Head of caudate nucleus (tissue), 42 donors: ENCODE results near the gene LRRC72.
"Not testable (repeated sequence)": the region's sequence is repeated elsewhere in the genome, so short reads cannot be mapped to it uniquely, and the experiment has no call there.

Source experiments
- DNase-seq, 42 donors: peaks; one replicate each; pipeline versions ENCODE4 v3.0.0 to v3.0.0-alpha.2; 2020 to 2021; ENCODE audit warnings: mixed read lengths in 7 of 42
- intact Hi-C: fragments of 100-400 bp; cut with DNase I; formaldehyde crosslinking; loops from one replicate; pipeline ENCODE4 v1.15.0; 2022

Gene LRRC72

GRCh38 chr7:16563281-16564022, 36.8 kb downstream of the LRRC72 start:
- intact Hi-C loops, result loop anchor here (10.0 kb wide), 1 partner anchor 489 kb away; no protein-coding TSS in a partner anchor
- DNase-seq, result no peak

GRCh38 chr7:16564023-16564380, 37.4 kb downstream of the LRRC72 start:
- intact Hi-C loops, result loop anchor here (10.0 kb wide), 1 partner anchor 489 kb away; no protein-coding TSS in a partner anchor
- no peak for DNase-seq

- DNase-seq, result peak in 7 of 42 donors; percentile 15 to 44 (median 22)
- intact Hi-C loops, result loop anchor here (10.0 kb wide), 1 partner anchor 490 kb away; no protein-coding TSS in a partner anchor
These were observed 38.3 kb downstream of the LRRC72 start for GRCh38 chr7:16564909-16565426.

DNA sequence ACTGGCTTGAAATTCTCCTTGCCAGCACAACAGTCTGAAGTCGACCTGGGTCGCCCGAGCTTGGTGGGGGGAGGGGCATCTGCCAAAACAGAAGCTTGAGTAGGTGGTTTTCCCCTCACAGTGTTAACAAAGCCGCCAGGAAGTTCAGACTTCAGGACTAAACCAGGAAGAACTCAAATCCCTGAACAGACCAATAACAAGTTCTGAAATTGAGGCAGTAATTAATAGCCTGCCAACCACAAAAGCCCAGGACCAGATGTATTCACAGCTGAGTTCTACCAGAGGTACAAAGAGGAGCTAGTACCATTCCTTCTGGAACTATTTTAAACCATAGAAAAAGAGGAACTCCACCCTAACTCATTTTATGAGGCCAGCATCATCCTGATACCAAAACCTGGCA, 45.3 kb downstream of the LRRC72 start:
- intact Hi-C loops, result no loop called here
- DNase-seq, result no peak

- intact Hi-C loops, result no loop called here
- no peak for DNase-seq
These were observed 52.6 kb downstream of the LRRC72 start for GRCh38 chr7:16579216-16579615.

GRCh38 chr7:16581286-16581685, 54.7 kb downstream of the LRRC72 start:
- intact Hi-C loops, result no loop called here
- DNase-seq, result no peak

DNA sequence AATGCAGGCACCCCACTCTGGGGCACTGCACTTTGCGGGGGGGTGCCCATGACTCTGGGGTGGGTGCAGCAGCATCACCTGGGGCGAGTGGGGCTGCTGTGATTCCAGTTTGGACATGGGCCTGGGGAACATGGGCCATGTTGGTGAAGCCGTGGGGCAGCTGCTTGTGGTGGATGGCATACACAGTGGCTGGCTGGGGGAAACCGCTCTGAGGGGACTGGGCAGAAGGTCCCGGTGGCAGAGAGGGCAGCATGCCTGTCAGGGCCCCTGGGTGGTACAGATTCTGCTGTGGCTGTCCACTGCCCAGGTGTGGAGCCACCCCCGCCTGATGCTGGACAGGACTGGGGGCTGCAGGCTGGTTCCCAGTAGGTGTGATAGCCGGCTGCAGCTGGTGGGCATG, 57.2 kb downstream of the LRRC72 start:
- intact Hi-C loops, result no loop called here
- DNase-seq, result no peak

GRCh38 chr7:16585540-16585939, 58.9 kb downstream of the LRRC72 start:
- no peak for DNase-seq

DNA sequence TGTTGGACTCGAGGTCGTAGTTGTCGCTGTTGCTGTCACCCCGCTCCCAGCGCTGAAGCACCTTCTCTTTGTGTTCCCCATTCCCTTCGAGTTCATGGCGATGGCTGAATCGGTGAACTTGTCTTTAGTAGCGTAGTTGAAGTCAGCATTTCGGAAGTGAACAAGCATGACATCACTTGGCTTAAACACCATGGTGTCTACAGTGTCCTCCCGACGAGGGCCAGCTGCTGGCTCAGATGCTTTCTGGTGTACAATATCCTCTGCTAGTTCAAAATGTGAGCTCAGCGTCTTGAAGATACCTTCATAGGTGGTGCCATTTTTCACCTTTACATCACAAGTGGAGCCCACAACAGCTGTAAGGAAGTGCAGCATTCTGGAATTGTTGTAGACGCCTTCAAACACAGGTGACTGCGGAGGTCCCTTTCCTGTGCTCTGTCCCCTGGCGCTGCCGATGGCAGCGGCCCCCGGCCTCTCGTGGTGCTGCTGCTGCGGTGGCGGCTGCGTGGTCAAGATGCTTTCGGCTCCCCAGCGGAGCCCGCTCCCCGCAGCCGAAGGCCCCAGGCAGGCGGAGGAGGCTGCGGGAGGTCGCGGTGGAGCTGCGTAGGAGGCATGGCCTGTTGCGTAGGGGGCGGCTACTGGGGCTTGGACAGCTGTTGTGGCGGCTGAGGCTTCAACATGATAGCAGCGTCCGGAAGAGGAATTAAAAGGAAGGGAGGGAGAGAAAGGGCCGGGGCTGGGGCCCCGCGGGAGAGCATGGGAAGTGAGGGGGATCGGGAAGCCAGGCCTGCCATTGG, 59.7 kb downstream of the LRRC72 start:
- intact Hi-C loops, result no loop called here
- no peak for DNase-seq

More at GRCh38 chr7:16585540-16585939, 58.9 kb downstream of the LRRC72 start:
- intact Hi-C loops, result no loop called here

DNA sequence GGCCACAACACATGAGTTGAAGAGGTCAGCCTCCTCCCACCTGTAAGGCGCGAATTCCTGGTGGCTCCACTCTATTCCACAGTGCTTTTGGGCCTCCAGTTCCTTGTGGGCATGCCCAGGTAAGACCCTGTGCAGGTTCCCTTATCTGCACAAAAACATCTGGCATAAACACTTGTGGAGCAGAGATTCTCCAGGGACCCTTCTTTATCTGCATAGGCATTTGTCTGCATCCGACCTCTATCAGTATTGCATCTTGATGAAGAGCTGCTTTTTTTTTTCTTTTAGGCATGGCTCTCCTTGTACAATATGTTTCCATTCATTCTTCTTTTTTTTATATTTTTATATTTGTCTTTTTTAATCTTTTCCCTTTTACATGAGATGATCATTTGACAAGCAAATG, 60.5 kb downstream of the LRRC72 start:
- DNase-seq, result no peak
- intact Hi-C loops, result no loop called here

GRCh38 chr7:16587790-16588189, 61.2 kb downstream of the LRRC72 start:
- no peak for DNase-seq
- intact Hi-C loops, result no loop called here

GRCh38 chr7:16589881-16590280, 63.3 kb downstream of the LRRC72 start:
- intact Hi-C loops, result no loop called here
- no peak for DNase-seq

GRCh38 chr7:16590424-16590823, 63.8 kb downstream of the LRRC72 start:
- no peak for DNase-seq
- intact Hi-C loops, result no loop called here

DNA sequence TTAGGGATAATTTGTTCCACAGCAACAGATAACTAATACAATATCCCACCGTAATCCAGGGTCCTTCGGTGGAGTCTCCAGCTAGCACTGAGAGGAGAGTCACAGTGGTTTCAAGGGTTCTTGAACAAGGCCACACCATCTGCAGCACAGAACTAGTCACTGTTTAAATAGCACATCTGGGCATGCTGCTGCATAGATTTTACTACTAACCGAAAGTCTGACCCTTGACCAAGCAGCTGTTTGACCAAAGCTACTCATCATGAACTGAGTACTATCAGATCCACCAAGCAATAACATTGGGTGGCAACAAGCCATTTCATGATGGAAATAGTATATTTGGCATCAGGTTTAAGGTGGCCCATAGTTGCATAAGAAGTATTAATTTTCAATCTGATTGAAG, 65.8 kb downstream of the LRRC72 start:
- intact Hi-C loops, result no loop called here
- no peak for DNase-seq

DNA sequence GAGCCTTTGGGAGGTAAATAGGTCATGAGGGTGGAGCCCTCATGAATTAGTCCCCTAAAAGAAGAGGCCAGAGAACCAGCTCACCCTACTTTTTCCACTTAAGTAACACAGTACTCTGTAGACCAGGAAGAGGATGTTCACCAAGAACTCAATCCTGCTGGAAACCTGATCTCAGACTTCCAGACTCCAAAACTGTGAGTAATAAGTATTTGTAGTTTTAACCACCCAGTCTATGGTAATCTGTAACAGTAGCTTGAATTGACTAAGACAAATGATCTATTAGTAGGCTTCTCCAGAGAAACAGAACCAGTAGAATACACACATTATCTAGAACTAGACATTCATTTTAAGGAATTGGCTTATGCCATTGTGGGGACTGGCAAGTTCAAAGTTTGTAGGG, 67.4 kb downstream of the LRRC72 start:
- intact Hi-C loops, result no loop called here
- no peak for DNase-seq

GRCh38 chr7:16594676-16595075, 68.1 kb downstream of the LRRC72 start:
- intact Hi-C loops, result no loop called here
- DNase-seq, result no peak

DNA sequence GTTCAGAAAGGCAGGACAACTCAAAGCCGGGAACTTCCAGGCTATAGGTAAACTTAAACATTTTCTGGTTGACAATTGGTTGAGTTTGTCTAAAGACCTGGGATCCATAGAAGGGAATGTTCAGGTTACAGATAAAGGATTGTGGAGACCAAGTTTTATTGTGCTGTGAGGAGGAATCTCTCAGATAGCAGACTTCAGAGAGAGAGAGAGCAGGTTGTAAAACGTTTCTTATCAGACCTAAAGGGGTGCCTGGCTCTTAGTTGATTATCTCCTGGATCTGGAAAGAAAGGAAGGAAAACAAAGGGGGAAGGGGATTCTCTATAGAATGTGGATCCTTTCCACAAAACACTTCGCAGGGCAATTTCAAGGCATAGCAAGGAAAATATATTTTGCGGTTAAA, 69.0 kb downstream of the LRRC72 start:
- intact Hi-C loops, result not testable (repeated sequence)

GRCh38 chr7:16598015-16598414, 71.4 kb downstream of the LRRC72 start:
- intact Hi-C loops, result no loop called here
- peak in 1 of 42 donors; percentile 42 for DNase-seq

More for the DNA sequence above, 69.0 kb downstream of the LRRC72 start:
- DNase-seq, result not testable (repeated sequence)

DNA sequence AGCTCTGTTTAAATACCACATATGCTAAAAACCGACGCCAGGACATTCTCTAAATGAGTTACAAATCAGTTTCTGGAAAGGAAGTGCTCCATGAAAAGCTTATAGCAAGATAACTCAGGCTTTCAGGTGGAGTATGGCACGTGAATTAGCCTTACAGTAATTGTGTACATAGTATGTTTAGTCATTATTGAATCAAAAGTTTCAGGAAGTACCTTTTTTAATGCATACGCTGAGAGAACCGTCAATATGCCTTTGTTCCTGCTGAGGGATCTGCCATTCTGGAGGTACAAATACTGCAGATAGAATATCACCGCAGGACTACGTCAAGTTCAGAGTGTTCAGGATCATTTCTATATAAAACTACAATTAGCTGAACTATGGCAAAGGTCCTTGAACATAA, 73.2 kb downstream of the LRRC72 start:
- intact Hi-C loops, result loop anchor here (10.0 kb wide), 1 partner anchor 315 kb away; no protein-coding TSS in a partner anchor
- no peak for DNase-seq

GRCh38 chr7:16603633-16604032, 77.0 kb downstream of the LRRC72 start:
- no peak for DNase-seq
- intact Hi-C loops, result loop anchor here (10.0 kb wide), 1 partner anchor 311 kb away; no protein-coding TSS in a partner anchor
